Measurements from ENCODE around the gene PEPD.
A peak's percentile ranks its signal among the peaks of the same experiment; 100 is the strongest.
"Not testable (repeated sequence)": the region's sequence is repeated elsewhere in the genome, so short reads cannot be mapped to it uniquely, and the experiment has no call there.

The PEPD gene

DNA sequence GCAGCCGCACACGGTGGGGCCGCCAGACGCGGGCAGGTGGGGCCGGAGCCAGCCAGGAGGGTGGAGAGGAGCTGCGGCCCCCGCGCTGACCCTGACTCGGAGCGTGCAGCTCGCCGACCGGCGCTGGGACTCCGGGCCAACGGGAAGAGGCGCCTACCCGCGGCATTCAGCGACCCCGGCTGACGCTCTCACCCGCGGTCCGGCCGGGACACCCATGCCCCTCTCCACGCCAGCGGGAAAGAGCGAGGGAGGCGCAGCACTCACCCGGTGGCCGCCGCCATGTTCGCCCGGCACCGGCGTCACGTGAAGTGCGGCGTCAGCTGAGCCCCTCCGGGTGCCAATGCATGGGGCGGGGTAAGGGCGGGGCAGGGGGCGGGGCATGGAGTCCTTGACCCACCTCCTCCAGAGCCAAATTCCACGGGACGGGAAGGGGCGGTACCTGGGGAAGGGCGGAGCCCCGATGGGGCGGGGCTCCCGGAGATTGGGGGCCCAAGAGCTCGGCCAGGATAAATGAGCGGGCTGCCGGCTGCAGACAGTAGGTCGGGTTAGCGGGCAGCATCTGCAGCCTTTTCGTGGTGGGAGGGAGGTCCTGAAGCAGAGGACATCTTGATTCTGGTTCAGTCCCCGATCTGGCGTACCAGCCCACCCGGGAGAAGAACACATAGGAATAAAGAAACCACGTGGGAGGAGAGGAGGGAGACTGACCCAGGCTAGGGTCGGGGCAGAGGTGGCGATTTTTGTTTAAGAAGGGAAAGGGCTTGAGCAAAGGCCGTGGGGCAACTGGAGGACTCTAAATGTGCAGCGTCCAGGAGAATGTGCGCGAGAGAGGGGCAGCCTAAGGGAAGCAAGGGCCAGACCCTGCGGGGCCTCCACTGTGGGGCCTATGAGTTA lies at the start of gene PEPD:
Gene PEPD, minus strand, starts transcription at position 312 of the 891 bp plus-strand sequence. Its CDS starts 31 bp downstream, at position 281.
- DNase-seq (ENCODE audit: low read depth in 2 of 2): peak; percentile 78 to 85

GRCh38 chr19:33569821-33570220 lies 48.2 kb upstream of the PEPD start:
- no peak for DNase-seq (ENCODE audit: low read depth in 2 of 2)

DNA sequence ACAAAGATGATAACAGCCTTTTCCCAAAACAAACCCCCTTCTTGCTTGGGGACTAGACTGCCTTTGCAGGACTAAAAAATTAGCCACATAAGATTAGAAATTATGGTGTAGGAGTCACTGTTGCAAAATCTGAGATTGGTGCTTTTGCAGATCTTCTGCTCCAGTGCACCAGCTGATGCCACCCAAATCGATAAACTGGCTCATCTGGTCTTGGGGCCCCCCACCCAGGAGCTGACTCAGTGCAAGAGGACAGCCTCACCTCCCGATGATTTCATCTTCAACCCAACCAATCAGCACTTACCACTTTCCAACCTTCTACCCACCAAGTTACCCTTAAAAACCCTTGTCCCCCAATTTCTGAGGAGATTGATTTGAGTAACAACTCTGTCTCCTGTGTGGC lies 47.1 kb upstream of the PEPD start:
- no peak for DNase-seq (ENCODE audit: low read depth in 2 of 2)

GRCh38 chr19:33564836-33565338 lies 43.3 kb upstream of the PEPD start:
- DNase-seq (ENCODE audit: low read depth in 2 of 2): no peak

DNA sequence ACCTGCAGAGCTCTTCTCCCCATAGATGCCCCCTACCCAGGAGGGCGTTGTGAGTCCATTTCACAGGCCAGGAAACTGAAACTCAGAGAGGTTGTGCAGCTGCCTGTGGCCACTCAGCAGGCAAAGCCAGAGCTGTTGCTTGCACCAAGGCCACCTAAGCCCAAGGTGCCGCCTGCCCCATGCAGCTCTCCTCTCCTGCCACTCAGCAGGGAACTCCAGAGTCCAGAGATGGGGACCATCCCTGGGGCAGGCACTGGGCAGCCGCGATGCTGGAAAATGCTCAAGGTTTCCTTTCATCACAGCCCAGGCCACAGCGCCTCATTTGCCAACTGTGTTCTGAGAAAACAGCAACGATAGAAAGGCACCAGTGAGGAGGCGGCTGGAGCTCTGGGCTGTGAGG lies 41.0 kb upstream of the PEPD start:
- no peak for DNase-seq (ENCODE audit: low read depth in 2 of 2)

- not testable (repeated sequence) for DNase-seq (ENCODE audit: low read depth in 2 of 2)
Measured at GRCh38 chr19:33561666-33562065, 40.1 kb upstream of the PEPD start.

DNA sequence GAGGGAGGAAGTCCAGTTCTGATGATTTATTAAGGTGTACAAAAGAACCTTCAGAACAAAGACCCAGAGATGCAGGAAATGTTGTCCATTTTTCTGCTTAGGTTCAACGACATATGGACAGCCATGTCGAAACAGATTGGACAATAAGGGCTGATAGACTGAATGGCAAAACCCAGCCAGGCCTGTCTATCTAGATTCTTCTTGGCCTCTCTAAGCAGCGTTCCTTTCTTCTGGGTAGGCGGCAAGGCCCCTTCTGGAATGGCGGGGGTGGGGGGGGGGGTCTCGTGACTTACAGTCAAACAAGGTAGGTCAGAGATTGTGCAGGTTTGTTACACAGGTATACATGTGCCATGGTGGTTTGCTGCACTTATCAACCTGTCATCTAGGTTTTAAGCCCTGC lies 39.7 kb upstream of the PEPD start:
- no peak for DNase-seq (ENCODE audit: low read depth in 2 of 2)

DNA sequence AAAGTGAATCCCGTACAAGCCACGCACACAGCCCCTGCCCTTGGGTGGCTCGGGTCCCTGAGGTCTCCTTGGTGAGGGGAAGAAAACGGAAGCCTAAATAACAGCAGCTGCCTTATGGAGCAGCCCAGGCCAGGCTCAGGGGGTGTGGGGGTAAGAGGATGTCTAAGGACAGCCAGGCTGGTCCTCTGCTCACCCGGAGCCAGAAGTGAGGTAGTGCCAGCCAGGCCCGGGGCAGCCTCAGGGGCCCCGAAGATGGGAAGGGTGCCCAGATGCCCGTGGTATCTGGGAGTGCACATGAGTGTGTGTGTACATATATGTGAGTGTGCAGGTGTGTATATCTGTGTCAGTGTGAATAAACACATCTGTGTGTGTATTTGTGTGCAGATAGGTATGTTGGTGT lies 38.4 kb upstream of the PEPD start:
- no peak for DNase-seq (ENCODE audit: low read depth in 2 of 2)

GRCh38 chr19:33558856-33559255 lies 37.3 kb upstream of the PEPD start:
- DNase-seq (ENCODE audit: low read depth in 2 of 2): no peak

GRCh38 chr19:33558151-33558550 lies 36.6 kb upstream of the PEPD start:
- DNase-seq (ENCODE audit: low read depth in 2 of 2): no peak

- no peak for DNase-seq (ENCODE audit: low read depth in 2 of 2)
Measured at GRCh38 chr19:33557720-33558119, 36.1 kb upstream of the PEPD start.

GRCh38 chr19:33557196-33557595 lies 35.6 kb upstream of the PEPD start:
- DNase-seq (ENCODE audit: low read depth in 2 of 2): no peak

- no peak for DNase-seq (ENCODE audit: low read depth in 2 of 2)
Measured at GRCh38 chr19:33556261-33556660, 34.7 kb upstream of the PEPD start.

GRCh38 chr19:33555726-33556125 lies 34.1 kb upstream of the PEPD start:
- DNase-seq (ENCODE audit: low read depth in 2 of 2): not testable (repeated sequence)

DNA sequence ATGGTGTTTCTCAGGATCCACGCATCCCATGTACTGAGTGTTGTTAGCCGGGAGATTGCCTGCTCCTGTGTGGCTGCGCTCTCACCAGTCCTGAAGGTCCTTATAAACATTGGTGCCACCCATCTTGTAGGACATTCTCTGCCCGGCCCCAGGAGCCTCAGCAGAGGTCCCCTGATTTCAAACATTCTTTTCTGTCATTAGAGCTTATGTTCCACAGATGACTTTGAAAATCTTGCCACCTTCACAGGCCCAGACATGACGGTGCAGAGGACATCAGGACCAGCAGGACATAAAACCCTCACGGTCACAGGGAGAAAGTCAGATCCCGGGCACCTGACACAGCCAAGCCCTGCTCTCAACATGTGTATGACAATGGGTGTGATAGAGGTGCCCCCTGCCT lies 33.2 kb upstream of the PEPD start:
- no peak for DNase-seq (ENCODE audit: low read depth in 2 of 2)

GRCh38 chr19:33554391-33554790 lies 32.8 kb upstream of the PEPD start:
- no peak for DNase-seq (ENCODE audit: low read depth in 2 of 2)

GRCh38 chr19:33553530-33554310 lies 32.1 kb upstream of the PEPD start:
- DNase-seq (ENCODE audit: low read depth in 2 of 2): no peak

- no peak for DNase-seq (ENCODE audit: low read depth in 2 of 2)
Measured at GRCh38 chr19:33552928-33553279, 31.3 kb upstream of the PEPD start.

DNA sequence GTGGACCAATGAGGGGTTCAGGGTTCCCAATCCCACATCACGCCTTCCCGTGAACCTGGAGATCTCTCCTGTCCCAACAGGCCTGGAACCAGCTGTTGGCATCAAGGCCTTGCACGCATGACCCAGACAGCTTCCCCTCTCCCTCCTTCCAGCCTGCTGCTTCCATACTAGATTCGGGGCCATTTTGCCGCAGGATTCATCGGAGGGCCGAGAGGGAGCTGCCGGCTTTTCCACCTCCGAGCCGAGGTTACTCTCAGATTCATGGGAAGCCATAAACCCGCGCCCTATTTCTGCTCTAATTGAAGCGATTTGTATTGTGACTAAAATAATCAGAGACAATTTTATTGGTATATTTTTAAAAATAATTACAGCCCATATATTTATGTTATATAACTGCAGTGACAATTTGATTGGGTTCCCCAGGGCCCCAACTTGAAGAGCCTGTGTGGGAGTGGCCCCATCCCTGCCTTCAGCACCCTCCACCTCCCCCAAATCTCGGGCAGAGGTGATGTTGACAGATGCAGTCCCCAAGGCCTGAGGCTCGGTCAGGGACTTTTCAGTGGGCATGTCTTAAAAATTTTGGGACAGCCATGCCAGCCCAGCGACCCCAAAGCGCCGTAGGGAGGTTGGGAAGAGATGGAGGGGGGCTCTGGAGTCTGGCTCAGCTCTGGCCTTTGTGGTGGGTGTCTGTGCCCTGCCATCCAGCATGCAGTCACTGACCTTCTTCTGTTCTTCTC lies 30.8 kb upstream of the PEPD start:
- no peak for DNase-seq (ENCODE audit: low read depth in 2 of 2)

DNA sequence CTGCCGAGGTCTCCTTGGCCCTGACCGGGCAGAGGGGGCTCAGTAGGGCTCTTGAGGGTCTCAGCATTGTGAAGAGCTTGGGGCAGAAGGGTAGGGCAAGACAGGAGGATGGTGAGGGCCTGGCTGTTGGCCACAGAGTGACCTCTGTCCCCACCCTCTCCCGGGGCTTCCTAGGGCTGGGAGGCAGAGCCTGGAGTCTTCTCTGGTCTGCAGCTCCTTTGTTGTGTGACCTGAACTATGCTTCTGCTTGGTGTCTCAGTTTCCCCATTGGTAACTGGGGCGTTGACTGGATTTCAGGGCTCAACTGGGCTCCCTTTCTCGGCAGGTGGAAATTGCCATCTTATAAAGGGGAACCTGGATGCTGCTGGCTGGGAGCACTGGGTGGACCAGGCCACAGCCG lies 30.1 kb upstream of the PEPD start:
- DNase-seq (ENCODE audit: low read depth in 2 of 2): no peak

GRCh38 chr19:33550768-33551167 lies 29.2 kb upstream of the PEPD start:
- DNase-seq (ENCODE audit: low read depth in 2 of 2): no peak

DNA sequence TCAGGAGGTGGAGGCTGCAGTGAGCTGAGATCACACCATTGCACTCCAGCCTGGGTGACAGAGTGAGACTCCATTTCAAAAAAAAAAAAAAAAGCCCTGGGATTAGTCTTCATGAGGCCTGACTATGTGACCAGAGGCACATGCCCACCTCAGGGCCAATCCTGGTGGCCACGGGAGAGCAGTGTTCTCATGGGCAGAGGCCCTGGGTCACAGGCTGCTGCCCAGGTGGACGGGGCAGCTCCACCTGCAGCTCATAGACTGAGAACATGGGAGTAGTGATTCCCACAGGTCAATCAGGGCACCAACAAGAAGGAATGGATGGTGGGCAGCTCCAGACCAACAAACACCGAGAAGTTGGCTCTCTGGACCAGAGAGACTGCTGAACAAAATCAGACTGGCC lies 26.1 kb upstream of the PEPD start:
- DNase-seq (ENCODE audit: low read depth in 2 of 2): no peak
